GM12873 (cell line): ENCODE measurements around the gene ROBO1.

Experiments
- TF ChIP-seq, protein P1 (sequence below): IDR thresholded peaks from 2 replicates; pipeline ENCODE4 v1.5.1; 2012; ENCODE audit warnings: low read depth, mild to moderate bottlenecking, moderate library complexity, low read length, control low read depth; ENCODE audit not compliant: insufficient read depth; ENCODE audit errors: missing control alignments

Gene ROBO1

GRCh38 chr3:78895528-78895927 is 872.3 kb downstream of the ROBO1 start:
- TF ChIP-seq, protein P1, sequence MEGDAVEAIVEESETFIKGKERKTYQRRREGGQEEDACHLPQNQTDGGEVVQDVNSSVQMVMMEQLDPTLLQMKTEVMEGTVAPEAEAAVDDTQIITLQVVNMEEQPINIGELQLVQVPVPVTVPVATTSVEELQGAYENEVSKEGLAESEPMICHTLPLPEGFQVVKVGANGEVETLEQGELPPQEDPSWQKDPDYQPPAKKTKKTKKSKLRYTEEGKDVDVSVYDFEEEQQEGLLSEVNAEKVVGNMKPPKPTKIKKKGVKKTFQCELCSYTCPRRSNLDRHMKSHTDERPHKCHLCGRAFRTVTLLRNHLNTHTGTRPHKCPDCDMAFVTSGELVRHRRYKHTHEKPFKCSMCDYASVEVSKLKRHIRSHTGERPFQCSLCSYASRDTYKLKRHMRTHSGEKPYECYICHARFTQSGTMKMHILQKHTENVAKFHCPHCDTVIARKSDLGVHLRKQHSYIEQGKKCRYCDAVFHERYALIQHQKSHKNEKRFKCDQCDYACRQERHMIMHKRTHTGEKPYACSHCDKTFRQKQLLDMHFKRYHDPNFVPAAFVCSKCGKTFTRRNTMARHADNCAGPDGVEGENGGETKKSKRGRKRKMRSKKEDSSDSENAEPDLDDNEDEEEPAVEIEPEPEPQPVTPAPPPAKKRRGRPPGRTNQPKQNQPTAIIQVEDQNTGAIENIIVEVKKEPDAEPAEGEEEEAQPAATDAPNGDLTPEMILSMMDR: no peak

DNA sequence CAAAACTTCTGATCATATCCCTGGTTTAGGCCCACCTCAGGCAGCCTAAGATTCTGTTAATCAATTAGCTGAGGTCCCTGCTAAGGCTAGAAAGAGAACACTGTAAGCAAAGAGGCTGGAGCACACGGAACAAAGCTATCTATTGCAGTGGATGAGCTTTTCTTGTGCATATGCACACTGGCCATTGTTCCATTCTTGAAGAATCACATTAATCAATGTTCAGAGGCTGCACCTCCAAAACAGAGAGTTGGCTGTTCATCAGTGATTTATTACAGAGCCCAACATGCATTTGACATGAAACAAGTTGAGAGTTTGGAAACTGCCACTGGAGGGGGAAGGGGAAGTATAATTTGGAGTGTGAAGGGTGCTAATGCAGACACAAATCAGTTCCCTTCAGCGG is 873.0 kb downstream of the ROBO1 start:
- TF ChIP-seq, protein P1: no peak

DNA sequence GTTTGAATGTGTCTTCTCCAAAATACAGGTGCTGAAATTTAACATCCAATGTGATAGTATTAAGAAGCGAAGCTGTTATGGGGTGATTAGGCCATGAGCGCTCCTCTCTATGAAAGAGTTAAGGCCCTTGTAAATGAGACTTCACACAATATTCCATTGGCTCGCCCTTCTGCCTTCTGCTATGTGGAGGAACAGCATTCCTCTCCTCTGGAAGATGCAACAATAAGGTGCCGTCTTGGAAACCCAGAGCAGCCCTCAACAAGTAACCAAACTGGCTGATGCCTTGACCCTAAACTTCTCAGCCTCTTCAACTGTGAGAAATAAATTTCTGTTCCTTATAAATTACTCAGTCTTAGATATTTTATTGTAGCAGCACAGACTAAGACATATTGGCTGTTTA is 874.6 kb downstream of the ROBO1 start:
- TF ChIP-seq, protein P1: no peak

DNA sequence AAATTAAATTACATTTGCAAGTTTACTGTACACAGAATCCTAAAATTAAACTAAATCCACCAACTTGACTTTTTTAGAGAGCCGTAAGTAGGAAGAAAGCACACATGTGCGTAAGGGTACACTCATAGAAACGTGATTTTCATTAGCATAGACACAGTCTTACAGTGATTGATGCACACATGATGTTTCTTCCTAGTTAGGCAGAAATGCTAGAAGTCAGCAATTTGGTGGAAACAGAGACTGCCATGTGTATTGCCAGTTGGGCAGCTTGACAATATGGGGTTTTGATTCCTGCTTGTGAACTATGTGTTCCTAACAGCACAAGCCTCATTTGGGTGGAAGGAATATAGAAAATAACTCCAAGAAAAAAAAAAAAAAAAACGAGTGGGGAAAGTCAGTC is 878.5 kb downstream of the ROBO1 start:
- TF ChIP-seq, protein P1: no peak

DNA sequence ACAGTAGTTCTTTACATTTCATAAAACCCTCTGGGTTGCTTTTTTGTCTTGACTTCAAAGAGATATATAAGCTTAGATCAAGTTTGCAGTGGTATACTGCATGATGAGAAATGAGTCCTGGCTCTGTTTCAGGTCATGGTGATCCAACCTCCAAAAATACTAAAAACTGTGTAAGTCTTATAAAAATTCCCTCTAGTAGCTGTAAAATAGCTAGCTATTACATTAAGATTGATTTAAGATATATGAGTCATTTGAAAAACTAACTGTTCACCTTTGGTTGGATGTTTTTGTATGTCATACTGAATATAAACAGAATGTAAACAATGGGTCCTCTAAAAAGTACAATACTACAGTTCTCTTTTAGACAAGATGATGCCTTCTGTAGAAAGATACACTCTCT is 879.2 kb downstream of the ROBO1 start:
- TF ChIP-seq, protein P1: no peak

DNA sequence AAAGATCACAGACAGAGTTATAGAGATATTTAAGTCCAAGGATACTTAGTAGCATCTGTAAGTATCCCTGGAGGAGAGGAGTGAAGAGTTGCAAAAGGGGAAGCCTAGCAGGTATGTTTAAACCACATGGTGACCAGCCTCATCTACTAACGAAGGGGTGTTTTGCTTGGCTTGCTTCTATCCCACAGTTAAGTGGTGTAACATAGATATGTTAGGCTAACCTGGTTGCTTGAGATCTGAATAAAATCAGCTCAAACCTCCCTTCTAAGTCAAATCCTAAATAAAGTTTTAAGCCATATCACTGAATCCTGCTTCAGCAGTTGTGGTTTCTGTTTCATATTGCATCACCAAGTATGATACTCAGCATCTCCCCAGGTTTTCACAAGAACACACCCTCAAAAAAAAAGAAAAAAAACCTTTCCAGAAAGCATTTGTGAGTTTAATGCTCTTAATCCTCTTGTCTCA is 880.2 kb downstream of the ROBO1 start:
- TF ChIP-seq, protein P1: no peak

DNA sequence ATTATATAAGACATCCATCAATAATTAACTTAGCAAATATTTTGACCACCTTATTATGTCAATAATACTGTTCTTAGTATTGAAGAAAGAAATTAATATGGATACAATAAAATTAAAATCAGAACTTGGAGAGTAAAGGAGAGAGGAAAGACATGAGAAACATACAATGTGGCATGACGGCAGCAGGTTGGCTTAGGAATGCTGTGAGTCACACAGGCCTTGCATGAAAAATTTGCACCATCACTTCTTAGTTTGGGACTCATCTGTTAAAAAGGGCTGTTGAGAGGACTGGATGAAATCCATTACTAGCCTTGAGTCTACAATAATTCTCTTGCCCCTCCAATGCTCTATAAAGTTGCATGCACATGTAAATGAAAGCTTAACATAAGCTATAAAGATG is 880.8 kb downstream of the ROBO1 start:
- TF ChIP-seq, protein P1: no peak
